ENCODE data around the gene NCOR1.

- no peak for TF ChIP-seq CTCF (IDR thresholded peaks at IDR 0.05)
- TF ChIP-seq TEAD4 (CRISPR knock-in tag; IDR thresholded peaks at IDR 0.05), result no peak
- no peak for TF ChIP-seq JAZF1 (CRISPR knock-in tag; IDR thresholded peaks at IDR 0.05)
- TF ChIP-seq, protein P1, sequence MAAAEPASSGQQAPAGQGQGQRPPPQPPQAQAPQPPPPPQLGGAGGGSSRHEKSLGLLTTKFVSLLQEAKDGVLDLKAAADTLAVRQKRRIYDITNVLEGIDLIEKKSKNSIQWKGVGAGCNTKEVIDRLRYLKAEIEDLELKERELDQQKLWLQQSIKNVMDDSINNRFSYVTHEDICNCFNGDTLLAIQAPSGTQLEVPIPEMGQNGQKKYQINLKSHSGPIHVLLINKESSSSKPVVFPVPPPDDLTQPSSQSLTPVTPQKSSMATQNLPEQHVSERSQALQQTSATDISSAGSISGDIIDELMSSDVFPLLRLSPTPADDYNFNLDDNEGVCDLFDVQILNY (CRISPR knock-in tag; IDR thresholded peaks at IDR 0.05), result no peak
- TF ChIP-seq JUN (CRISPR knock-in tag; IDR thresholded peaks at IDR 0.05), result no peak
- no peak for TF ChIP-seq GABPB1 (CRISPR knock-in tag; IDR thresholded peaks at IDR 0.05)
- no peak for TF ChIP-seq ZNF138 (CRISPR knock-in tag; conservative IDR thresholded peaks at IDR 0.05)
- no peak for TF ChIP-seq USF2 (CRISPR knock-in tag; IDR thresholded peaks at IDR 0.05)
- TF ChIP-seq ELF4 (CRISPR knock-in tag; IDR thresholded peaks at IDR 0.05; ENCODE audit: low read depth), result no peak
- no peak for TF ChIP-seq ZNF232 (CRISPR knock-in tag; IDR thresholded peaks at IDR 0.05)
- TF ChIP-seq ATF2 (CRISPR knock-in tag; IDR thresholded peaks at IDR 0.05; ENCODE audit: borderline replicate concordance, low read depth), result no peak
- no peak for TF ChIP-seq ZNF121 (CRISPR knock-in tag; IDR thresholded peaks at IDR 0.05)
- TF ChIP-seq GTF2I (CRISPR knock-in tag; conservative IDR thresholded peaks at IDR 0.05), result no peak
These were observed 938 bp downstream of the NCOR1 start for GRCh38 chr17:16214190-16215001.

Data from WTC11 (cell line).